ENCODE results near the gene EFNA4.

- no peak for TF ChIP-seq CTCF (conservative IDR thresholded peaks at IDR 0.05 in 1 of 2, IDR thresholded peaks at IDR 0.05 in 1 of 2; ENCODE audit: low read depth in 1 of 2, low read length in 2 of 2)
- TF ChIP-seq EZH2 (IDR thresholded peaks at IDR 0.05; ENCODE audit: low read length, missing control alignments), result no peak
Measured at GRCh38 chr1:155022927-155023236, 40.7 kb upstream of the EFNA4 start.

Measured in fibroblast of lung (primary cell).